ENCODE data around the gene IMPDH1.

DNA sequence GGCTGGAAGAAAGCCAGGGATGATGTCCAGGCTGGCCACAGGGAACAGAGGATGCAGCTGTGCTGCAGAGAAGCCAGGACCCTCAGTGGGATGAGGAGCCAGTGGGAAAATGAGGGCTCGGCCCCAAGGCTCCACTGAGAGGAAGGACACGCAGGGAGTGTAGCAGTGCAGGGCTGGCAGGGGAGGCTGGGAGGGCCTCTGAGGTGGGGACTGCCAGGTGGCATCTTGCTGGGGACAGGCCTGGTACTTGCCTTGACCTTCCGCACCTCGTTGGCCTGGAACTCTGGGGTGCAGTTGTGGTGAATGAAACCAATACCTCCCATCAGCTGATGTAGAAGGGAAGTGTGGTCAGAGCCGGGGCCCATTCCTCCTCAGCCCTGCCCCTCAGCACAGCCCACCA, 9.2 kb downstream of the IMPDH1 start:
- no peak for TF ChIP-seq EP300 (conservative IDR thresholded peaks at IDR 0.05; ENCODE audit: poor library complexity, severe bottlenecking)
- no peak for TF ChIP-seq TAF1 (IDR thresholded peaks at IDR 0.05; ENCODE audit: low read depth)
- TF ChIP-seq CTCF (IDR thresholded peaks at IDR 0.05; ENCODE audit: poor library complexity, severe bottlenecking), result no peak
- TF ChIP-seq SMC3 (conservative IDR thresholded peaks at IDR 0.05; ENCODE audit: poor library complexity), result no peak
- no peak for TF ChIP-seq RAD21 (conservative IDR thresholded peaks at IDR 0.05)
- no peak for TF ChIP-seq POLR2AphosphoS5 (IDR thresholded peaks at IDR 0.05)
- no peak for TF ChIP-seq EZH2 (IDR thresholded peaks at IDR 0.05; ENCODE audit: borderline replicate concordance, insufficient read depth, low read length, poor library complexity, severe bottlenecking)
